GM18520 (cell line): ENCODE data around the gene CERK.

Experiments used
- ATAC-seq: cut with Tn5 transposase; IDR thresholded peaks from one replicate; pipeline ENCODE4 v1.9.1; 2021; ENCODE audit not compliant: unreplicated experiment

CERK gene

DNA sequence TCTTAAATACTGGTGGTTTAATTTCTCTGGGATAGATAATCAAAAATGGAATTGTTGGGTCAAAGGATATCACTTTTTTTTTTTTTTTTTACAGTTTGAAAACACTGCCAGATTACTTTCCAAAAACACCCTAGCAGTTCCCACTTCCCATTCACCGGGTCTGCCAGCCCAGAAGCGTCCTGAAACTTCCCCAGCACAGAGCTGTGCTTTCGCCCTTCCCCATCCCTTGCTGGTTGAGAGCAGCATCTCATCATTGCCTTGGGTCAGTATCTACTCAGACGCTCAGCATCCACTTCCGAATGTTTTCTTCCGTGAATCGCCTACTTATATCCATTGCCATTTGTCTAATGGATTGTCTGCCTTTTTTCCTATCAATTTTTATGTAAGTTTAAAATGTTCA, 5.5 kb downstream of the CERK start:
- ATAC-seq: no peak

DNA sequence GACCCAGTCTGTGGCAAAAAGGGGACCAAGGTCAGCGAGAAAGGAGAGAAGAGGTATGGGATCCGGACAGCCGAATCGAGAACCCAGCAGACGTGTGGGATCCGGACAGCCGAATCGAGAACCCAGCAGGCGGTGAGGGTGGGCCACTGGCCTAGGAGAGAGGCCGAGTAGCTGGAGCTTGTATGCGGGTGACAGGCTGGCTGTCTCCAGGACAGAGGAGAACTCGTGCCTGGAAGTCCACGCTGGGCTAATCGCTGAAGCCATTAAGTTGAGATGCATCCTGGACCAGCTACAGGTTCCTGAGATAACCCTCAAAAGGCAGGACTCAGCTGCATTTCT, 6.0 kb downstream of the CERK start:
- no peak for ATAC-seq

DNA sequence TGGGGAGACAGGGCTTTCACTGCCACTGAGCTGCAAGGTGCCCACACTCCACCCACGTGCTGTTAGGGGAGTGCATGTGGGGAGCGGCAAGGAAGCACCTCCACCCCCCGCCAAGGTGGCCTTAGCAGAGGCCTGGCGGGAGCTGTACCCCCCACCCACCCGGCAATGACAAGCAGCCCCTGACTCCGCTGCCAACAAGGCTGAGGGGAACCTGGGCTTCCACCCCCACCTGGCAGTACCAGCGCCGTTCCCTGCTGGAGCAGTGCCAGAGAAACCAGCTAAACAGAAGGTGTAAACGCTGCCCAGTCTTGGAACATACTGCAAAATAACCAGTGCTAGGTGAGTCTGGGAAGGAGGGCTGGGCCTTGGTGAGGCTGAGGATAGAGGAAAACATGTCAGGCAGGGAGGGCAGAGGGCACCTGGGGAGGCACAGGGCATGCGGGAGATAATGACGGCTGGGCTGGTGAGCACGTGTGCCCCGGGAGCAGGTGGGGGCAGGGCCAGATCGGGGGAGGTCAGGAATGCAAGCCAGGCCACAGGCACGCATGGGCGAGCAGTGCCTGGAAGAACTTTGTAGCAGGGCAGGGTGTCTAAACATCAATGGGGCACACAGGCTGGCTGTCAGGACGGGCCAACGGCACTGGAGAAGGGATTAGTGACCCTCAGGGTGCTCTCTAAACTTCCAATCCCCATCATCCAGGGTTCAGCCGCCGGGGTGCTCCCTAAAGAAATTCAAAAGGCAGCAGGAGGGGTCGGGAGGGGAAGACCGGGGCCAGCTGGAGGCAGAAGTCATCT, 6.6 kb downstream of the CERK start:
- no peak for ATAC-seq

DNA sequence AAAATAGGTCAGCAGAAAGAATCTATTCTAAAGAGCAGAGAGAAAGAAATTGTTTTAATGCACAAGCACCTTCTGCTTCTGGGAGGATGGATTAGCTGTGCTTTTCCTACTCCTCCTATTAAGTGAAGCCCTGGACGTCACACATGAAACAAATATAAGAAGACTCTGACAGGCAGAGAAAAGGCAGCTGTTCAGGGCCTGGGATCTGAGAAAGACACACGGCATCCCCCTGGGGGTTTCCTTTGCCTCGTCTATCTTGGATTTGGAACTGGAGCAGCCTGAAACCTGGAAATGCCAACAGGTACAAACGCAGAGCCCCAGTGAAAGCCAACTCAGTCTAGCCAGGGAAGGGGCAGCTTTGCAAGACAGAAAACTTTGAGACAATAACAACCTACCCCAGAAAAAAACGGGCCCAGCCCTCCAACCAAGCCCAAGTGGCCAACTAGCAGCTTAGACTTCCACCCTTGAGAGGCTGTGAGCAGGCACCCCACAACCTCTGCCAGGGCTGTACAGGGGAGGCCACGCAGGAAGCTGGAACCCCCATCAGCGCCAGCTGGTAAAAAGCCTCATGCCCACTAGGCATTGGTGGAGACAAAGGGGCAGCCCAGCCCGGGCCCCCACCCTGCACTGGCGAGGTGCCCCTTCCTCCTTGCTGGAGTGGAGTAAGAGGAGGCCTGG, 7.3 kb downstream of the CERK start:
- ATAC-seq: no peak

- ATAC-seq: no peak
Measured at GRCh38 chr22:46728470-46728869, 9.6 kb downstream of the CERK start.

DNA sequence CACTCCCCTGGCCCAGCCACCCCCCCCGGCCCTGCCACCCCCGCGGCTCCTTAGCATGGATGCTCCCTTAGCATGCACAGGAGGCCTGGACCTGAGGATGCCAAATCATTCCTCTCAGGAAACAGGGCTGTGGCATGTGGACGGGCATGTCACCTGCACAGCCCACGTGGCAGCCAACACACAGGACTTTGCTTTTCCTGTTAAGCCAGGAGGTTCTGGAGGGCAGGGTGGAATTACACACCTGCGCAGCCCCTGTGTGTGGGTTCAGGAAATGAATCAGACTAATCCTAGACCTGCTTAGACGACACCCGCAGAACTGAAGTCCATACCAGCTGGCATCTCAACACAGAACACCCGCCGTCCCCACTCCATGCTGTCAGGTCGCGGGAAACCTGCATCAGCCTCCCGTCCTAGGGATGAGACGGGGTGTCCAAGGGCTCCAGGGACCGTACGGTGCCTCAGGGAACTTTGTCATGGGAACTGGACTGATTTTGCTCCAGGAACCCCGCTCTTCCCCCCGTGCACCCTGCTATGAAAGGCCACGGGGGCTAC, 10.2 kb downstream of the CERK start:
- no peak for ATAC-seq

- no peak for ATAC-seq
Measured at GRCh38 chr22:46726986-46727317, 11.1 kb downstream of the CERK start.

DNA sequence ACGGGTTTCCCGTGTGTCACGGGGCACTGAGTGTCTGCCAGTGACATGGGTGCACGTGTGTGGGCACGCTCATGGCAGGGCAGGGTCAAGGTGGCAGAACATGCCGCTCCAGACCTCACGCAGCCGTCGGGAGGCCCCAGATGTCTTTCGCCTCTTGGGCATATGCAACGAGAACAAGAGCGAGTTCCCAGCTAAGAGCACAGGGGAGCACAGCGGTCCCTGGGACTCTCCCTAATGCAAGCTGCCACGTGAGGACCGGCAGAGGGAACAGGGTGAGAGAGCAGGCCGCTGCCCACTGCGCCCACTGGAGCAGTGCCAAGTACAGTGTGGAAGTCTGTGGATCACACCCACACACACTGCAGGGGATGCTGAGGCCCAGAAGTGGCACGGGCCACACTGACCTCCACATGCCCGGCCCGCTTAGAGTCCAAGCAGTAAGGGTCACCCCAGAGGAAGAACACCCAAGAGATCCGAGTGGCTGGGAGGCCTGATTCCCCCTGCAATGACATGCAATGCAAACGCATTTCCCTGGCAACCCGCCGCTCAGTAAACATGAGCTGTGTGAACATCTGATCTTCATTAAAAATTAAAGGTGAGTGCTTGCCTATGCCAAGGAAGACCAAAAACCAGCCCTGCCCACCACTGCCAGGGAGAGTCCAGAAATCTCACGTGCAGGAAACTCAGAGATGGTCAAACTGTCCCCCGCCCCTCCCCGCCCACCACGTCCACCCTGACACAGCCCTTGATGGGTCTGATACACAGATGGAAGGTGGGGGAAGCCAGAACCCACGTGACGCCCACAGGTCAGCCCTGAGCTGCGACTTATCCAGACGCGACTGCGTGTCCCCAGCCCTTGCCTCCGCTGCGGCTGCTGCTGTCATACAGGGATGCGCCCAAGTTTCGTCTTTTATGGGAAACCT, 11.7 kb downstream of the CERK start:
- no peak for ATAC-seq

- no peak for ATAC-seq
Measured at GRCh38 chr22:46725096-46725495, 13.0 kb downstream of the CERK start.

- ATAC-seq: no peak
Measured at GRCh38 chr22:46723882-46724281, 14.2 kb downstream of the CERK start.

DNA sequence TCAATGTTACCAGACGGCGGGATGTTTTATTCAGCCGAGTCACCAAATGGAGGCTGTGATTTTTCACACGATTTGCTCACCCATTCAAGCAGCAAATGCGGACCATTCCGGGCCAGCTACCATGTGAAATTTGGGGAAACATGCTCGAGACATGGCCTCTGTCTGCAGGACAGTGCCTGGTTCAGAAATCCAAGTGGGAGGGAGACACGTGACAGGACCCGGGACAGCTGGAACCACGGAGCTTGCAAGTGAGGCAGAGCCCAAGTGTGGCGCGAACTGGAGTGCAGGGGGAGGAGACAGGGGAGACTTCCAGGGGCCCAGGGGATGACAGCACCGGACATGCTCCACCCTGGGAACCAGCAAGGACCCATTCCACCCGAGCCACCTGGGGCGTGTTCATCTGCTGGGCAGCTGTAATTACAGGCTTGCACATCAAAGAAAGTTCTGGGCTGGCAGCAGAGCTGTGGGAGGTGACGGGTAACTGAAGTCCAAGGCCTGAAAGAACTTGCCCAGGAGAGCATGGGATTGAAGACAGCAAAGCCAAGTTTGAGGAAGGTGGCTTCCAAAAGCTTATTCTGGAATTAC, 16.5 kb downstream of the CERK start:
- ATAC-seq: no peak

DNA sequence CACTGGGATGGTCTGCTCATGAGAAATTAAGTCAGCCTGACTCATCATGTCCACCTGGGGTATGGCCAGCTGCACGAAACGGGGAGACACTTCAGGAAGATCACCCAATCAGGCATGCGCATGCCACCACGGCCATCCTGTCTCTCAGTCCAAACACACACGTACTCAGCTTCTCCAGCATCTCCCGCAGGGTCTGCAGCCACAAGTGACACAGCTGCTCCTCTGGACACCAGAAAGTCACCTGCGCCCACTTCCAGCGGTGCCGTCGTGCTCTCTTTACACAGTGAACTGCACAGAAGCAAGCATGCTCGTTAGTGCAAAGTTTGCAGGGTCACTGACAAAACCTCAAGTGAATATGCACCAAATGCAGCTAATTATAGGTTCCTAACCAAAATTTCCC, 18.1 kb downstream of the CERK start:
- no peak for ATAC-seq

DNA sequence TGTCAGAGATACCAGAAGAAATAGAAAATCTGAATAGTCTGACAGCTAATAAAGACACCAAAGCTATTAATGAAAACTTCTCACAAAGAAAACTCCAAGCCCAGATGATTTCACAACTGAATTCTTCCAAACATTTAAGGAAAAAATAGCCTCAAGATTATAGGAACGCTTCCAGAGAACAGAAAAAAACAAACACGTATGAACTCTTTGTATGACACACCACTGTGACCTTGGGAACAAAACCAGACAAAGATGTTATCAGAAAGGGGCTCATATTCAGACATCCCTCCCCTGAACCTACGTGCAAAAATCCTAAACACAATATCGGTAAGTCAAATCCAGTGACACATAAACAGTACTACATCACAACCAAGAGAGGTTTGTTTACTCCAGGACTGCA, 23.5 kb downstream of the CERK start:
- no peak for ATAC-seq

DNA sequence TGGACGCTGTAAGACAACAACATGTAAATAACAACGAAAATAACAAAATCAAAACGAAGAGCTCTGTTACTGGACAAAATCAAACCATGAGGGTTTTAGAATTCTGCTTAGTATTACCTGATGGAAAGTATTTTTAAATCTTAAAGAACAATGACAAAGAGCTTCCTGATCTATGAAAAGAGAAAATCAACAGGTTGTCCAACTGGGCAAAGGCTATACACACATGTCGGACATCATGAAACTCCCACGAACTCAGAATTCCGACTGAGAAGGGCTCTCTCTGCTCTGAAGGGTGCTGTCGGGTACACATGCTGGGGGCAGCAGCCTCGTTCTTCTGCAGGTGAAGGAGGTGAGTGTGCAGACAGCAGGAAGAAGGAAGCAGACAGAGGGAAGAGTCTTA, 25.8 kb downstream of the CERK start:
- ATAC-seq: no peak

DNA sequence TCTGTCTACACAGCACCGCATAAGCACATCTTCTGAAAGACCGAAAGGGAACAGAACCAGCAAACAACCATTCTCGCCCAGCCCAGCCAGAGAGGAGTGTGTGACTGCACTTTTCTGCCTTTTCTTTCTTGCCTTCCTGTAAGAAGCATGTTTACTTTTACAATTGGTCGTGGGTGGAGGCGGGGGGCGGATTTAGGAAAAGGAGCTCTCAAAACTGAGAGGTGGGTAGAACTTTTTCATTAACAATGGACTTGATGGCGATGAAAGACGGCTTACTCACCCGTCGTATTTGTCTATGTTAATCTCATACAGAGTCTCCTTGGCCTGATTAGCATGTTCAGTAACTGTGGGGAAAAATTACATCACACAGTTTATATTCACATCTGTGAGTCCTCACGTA, 27.2 kb downstream of the CERK start:
- ATAC-seq: no peak

DNA sequence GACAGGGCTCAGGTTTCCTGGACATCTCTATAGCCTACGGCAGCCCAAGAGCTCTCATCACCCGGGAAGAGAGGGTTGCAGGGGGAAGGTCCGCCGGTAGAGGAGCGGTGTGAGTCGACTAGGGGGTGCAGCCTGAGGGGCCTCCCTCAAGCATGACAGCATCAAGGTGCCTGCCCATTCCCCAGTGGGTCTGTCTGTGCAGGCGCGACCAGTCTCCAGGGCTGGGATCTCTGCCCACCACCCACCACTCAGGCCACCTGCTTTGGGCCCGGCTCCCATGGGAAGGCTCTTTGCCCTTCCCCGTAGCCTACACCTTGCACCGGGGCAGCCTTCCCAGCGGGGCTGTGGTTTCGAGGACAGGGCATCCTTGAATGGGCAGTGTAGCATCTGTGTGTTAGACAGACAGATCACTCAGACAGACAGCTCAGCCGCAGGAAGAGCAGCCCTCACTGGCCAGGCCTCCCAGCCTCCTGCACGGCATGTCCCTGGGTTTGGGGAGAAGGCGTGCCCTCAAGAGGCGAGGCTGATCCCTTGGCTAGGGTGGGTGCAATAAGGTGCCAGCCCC, 29.2 kb downstream of the CERK start:
- ATAC-seq: no peak

DNA sequence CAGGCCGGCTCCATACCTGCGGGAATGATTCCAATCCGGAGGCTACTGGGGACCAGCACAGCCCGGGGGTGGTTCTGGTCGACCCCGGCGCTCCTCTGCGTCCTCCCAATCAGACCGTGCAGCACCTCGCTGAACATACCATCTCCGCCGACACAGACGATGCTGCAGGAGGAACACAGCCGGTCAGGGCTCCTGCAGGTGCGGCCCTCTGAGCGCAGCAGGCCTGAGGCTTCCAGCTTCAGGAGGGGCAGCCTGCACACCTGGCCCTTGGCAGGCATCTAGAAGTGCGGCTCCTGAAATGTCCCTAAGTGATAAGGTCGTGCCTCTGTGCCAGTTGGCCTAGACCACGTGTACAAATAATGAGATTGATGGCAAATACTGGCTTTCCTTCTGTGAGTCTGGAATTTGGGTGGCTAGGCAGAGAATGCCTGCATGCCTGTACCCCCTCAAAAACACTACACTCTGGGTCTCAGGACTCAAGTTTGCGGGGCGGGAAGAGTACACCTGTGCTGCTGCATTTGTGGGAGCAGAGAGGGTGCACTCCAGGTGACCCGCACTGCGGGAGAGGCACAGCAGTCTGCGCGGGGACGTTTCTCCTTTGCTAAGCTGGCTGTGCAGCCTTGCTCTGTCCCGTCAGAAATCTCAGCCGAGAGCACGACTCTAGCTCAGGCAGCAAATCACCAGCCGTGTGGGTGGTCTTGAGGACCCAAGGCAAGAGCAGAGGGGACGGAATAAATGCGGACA, 30.1 kb downstream of the CERK start:
- no peak for ATAC-seq

DNA sequence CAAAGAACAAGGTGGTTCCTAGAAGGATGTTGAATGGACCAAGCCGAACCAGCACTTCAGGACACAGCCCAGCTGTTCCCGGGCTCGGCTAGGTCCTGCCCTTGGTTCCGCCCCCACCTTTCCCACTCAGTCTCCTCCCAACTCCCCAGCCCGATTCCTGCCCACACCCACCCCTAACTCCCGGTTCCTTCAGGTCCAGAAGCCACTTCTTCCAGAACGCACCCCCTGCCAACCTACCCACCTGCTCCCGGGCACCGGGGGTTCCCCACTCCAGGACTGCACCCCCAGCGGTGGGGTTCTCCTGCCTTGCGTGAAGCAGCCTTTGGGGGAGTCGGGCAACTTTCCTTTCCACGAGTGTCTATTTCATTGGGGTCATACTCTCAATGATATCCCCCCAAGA, 30.7 kb downstream of the CERK start:
- no peak for ATAC-seq

GRCh38 chr22:46706060-46706459, 32.0 kb downstream of the CERK start:
- ATAC-seq: no peak

- ATAC-seq: no peak
Measured at GRCh38 chr22:46703996-46704370, 34.1 kb downstream of the CERK start.
